ENCODE measurements around the gene SBF2. TPM values are rescaled to one million over a fixed set of nuclear protein-coding genes. Genes with fewer than 3 reads are reported as not detected.
A peak's percentile ranks its signal among the peaks of the same experiment; 100 is the strongest.
"Not testable (repeated sequence)": the region's sequence is repeated elsewhere in the genome, so short reads cannot be mapped to it uniquely, and the experiment has no call there.

Gene SBF2
- total RNA-seq, 1 experiment from 2014 or later: 32.1 TPM

DNA sequence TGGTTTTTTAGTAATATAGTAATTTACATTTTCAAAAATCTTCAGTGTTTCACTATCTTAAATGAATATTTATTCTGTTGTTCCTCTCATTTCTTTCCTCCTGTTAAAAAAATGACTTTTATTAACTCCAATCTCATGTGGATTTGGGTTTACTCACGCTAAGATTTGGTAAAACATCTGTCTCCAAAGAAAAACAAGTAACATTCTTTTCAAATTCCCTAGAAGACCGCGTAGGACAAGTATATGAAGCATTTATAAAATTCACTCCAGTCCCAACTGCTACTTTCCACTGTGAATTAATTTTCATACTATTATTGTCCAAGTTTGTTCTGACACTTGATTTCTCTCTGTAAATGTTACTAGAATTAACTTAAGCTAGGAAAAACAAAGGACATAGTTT is 26.2 kb downstream of the SBF2 start:
- peak; percentile 35 for DNase-seq (ENCODE audit: low read depth)

GRCh38 chr11:10265936-10266335 is 28.1 kb downstream of the SBF2 start:
- no peak for DNase-seq (ENCODE audit: low read depth)

- not testable (repeated sequence) for DNase-seq (ENCODE audit: low read depth)
Observed at GRCh38 chr11:10264716-10265115, 29.3 kb downstream of the SBF2 start.

DNA sequence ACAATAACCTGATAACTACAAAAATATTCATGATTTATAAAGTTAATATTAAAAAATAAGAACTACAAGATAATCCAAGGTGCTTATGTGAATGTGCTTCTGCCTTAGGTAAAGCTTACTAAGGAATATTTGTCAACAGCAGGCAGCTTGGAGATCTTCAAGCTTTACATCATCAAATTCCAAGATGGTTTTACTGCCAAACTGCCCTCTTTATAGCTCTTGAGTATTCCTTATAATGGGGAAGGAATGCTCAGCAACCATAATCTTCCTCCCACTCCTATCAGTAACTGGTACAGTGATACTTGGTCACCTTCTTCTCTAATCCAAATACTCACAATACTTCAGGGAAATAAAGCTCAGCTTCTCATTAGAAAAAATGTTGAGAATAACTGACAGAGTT is 30.1 kb downstream of the SBF2 start:
- no peak for DNase-seq (ENCODE audit: low read depth)

- no peak for DNase-seq (ENCODE audit: low read depth)
Observed at GRCh38 chr11:10261821-10262220, 32.2 kb downstream of the SBF2 start.

DNA sequence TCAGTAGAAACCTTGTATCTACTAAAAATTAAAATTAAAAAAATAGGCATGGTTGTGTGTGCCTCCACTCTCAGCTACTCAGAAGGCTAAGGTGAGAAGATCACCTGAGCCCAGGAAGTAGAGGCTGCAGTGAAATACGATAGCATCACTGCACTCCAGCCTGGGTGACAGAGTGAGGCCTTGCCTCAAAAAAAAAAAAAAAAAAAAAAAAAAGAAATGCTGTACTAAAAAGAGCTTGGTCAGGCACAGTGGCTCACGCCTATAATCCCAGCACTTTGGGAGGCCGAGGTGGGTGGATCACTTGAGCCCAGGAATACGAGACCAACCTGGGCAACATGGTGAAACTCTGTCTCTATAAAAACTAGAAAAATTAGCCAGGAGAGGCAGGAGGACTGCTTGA is 36.5 kb downstream of the SBF2 start:
- DNase-seq (ENCODE audit: low read depth): no peak

DNA sequence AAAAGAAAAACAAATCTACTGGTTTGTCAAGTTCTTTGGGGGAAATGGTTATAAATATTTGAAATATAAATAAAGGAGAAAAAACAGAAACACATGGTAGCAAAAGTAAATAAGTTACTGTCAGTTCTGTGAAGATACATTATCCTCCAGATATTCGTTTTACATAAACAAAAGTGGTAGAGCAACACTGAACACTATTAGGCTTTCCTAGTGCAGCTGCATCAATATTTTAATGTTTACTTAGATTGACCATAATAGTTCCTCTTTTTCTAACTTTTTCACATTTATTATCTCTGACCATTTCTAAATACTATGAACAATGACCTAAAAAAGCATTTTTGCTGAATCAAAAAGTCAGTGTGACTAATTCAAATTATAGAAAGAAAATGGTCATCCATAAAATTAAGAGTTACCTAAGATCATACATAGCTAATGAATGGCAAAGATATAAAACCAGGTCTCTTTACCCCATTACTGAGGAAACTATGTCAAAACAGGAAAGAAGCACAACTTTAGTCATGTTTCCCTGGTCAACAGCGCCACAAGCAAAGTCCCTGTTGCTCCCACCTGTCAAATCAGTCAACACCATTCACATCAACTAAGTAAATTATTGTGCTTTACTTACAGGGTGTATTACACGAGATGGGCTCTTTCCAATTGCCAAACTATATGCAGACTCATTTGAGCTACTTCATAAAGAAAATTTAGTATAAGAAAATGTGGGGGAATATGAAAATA is 38.5 kb downstream of the SBF2 start:
- DNase-seq (ENCODE audit: low read depth): peak; percentile 86

GRCh38 chr11:10249448-10250131 is 44.4 kb downstream of the SBF2 start:
- DNase-seq (ENCODE audit: low read depth): not testable (repeated sequence)

DNA sequence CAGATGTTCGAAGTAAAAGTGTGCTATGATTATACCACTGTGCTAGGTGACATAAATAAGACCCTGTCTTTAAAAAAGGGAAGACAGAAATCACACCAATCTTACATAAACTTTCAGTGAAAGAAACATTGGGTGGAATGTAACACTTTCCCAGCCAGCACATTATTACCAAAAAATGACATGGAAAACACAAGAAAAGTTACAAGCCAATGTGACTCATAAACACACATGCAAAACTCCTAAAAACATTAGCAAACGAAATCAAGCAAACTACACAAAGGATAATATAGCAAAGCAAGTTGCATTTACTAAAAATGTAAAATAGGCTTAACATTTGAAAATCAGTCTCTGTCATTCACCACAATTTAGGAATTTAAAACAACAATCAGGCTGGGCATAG is 47.0 kb downstream of the SBF2 start:
- no peak for DNase-seq (ENCODE audit: low read depth)

- no peak for DNase-seq (ENCODE audit: low read depth)
Observed at GRCh38 chr11:10243896-10244575, 50.0 kb downstream of the SBF2 start.

DNA sequence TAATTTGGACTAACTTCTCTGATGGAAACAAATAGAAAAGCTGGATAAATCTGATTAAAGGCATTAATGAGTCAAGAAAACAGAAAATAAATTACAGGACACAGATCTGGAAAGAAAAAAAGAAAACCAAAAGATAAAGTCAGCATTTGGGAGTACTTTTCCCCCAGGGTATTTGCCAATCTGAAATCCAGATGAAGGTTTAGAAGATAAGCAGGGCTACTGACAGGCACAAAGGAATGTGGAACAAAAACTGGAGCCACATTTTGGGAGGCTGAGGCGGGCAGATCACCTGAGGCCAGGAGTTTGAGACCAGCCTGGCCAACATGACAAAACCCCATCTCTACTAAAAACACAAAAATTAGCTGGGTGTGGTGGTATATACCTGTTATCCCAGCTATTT is 57.2 kb downstream of the SBF2 start:
- no peak for DNase-seq (ENCODE audit: low read depth)

DNA sequence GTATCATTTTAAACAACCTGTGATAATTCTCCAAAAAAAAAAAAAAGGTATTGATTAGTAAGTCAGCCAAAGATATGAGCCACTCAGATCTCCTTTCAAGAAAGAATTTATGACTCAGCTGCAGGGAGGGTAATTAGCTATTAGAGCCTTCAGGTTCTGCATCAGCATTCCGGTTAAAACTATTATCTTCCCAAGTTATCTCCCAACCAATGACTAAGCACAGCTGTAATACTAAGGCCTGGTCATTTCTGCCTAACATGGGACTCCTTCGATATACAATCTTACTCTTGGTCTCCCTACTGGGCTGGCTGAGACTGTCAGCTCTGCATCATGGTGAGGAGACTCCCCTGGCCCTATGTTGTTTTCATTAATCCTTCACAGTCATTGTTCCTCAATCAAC is 60.4 kb downstream of the SBF2 start:
- peak; percentile 73 for DNase-seq (ENCODE audit: low read depth)

DNA sequence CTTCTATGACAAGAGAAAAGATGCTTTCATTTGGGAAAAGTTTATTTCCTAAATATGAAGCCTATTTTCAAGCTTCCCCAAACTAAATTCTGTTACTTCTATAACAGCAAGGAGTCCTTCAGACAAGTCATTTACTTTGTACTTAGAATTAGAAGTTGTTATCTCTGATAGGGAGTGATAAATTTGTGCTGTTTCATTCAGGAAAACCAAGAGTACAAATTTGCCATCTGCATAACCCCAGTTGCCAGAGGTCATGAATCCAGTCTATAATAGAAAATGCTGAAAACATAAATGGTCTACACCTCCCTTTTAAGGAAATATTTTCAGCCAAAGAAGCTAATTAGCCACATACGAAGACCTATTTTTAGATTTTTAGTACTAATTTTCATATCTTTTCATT is 61.3 kb downstream of the SBF2 start:
- DNase-seq (ENCODE audit: low read depth): no peak

GRCh38 chr11:10231803-10232202 is 62.2 kb downstream of the SBF2 start:
- DNase-seq (ENCODE audit: low read depth): not testable (repeated sequence)

DNA sequence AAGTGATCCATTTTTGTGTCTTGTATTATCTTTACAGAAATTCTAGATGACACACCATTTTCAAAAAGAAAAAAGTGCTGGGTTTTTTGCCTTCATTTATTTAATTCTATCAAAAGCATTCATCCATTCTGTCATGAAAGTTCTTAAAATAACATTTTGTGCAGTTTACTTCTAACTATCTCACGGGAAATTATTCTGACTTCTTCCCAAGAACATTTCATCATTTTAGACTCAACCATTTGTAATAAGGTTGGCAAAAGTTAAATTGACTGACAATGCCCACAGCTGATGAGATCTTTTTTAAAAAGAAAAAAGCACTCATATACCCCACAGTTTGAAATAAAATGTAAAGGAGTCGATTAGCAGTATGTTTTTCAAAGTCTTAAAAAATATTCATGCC is 68.5 kb downstream of the SBF2 start:
- no peak for DNase-seq (ENCODE audit: low read depth)

- no peak for DNase-seq (ENCODE audit: low read depth)
Observed at GRCh38 chr11:10222399-10222798, 71.6 kb downstream of the SBF2 start.

DNA sequence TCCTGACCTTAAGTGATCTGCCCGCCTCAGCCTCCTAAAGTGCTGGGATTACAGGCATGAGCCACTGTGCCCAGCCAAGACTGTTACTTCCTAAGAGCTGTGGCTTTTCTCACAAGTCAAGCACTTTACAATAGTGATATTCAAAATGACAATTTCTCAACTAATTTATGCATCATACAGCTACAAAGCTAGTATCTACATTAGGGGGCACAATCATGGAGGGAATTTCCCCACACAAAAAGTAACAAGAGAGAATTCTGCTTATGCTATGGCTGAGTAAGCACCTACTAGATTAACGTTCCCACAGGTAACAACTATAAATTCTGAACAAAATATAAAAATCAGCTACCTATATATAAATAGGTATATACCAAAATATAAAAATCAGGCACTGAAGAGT is 72.7 kb downstream of the SBF2 start:
- DNase-seq (ENCODE audit: low read depth): no peak

DNA sequence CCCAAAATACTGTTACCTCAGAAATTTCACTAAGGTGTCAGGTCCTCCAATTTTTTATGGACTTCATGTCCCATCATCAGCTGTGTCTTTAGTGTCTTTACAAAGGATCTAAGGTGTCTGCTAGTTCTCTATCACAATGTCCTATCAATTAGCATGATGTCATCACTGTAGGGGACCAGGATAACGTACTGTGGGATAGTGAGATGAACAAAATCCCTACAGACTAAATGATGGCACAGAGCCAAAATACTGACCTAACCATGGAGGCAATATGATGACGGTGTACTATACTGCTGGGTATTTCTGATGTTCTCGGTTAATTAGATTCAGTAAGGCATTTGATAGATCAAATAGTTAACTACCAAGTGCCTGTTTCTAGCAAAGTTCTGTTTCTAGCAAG is 82.5 kb downstream of the SBF2 start:
- DNase-seq (ENCODE audit: low read depth): no peak

GRCh38 chr11:10209326-10209725 is 84.7 kb downstream of the SBF2 start:
- DNase-seq (ENCODE audit: low read depth): no peak

DNA sequence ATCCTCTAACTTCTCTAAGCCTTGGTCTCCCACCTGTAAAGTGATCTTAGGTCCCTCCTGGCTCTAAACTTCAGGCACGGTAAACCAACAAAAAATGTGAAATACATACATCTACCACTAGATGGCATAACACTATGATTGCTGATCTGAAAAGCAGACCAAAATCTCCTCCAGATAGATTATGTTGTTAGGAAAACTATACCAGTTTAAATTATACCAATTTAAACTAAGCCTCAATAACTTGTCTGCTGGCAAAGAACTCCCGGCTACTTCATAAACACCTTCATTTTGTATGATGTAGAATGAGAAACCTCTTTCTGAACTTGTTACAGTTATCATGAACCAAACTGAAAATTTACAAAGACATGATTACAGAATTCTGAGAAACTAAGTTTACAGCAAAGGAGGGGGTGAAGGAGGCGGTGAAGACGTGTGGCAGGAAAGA is 85.9 kb downstream of the SBF2 start:
- DNase-seq (ENCODE audit: low read depth): peak; percentile 43

DNA sequence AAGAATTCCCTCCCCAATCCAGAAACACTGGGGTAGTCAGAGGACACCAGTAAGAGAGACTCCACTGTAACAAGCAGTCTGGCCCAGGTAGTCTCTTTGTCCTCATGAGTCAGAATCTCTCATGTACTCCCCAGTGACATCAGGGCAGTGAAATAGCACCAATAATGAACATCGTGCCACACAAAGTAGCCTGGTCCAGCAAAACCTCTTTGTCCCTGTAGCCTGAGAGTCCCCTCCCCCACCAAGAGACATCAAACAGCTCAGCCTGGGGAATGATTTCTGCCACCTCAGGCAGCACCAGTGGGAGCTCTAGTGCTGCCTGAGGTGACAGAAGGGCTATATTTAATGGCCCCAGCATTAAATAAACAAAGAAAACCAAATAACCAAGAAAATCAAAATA is 88.1 kb downstream of the SBF2 start:
- DNase-seq (ENCODE audit: low read depth): no peak

GRCh38 chr11:10204021-10204420 is 90.0 kb downstream of the SBF2 start:
- no peak for DNase-seq (ENCODE audit: low read depth)

DNA sequence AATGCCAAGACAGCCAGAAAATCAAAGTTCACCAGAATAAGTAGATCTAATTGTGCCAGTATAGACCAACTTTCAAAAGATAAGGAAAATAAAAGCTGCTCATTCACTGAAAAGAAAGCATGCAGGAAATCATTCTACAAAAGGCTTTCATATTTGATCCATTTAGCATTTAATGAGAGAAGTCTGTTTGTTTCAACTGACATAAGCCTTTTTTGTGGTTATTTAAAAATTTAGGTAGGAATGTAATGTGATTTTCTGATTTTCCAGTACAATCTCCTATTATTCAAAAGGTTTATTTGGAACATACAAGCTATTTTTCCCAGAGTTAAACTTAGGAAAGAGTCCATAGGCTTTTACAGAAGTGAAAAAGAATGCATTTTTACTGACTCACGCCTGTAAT is 92.7 kb downstream of the SBF2 start:
- no peak for DNase-seq (ENCODE audit: low read depth)

All from LHCN-M2 (cell line).